NCI-H82 treated with DMSO at 0.1 percent for 48 hours (cell line): ENCODE results near the gene COQ3.

ENCODE experiments used
- DNase-seq: peaks from one replicate; lab custom pipeline; 2025; ENCODE audit not compliant: unreplicated experiment; lab: John Stamatoyannopoulos, UW

Gene COQ3

GRCh38 chr6:99333068-99333467, 60.9 kb downstream of the COQ3 start:
- DNase-seq = no peak

GRCh38 chr6:99331531-99331930, 62.5 kb downstream of the COQ3 start:
- no peak for DNase-seq

GRCh38 chr6:99330159-99330558, 63.8 kb downstream of the COQ3 start:
- DNase-seq = no peak

- no peak for DNase-seq
These were observed 69.0 kb downstream of the COQ3 start for GRCh38 chr6:99324996-99325395.
